Epidermal melanocyte (primary cell): ENCODE data around the gene DDR1.
"Not testable (repeated sequence)": the region's sequence is repeated elsewhere in the genome, so short reads cannot be mapped to it uniquely, and the experiment has no call there.

Source experiments
- DNase-seq: peaks from one replicate; pipeline ENCODE4 v3.0.0; 2011; ENCODE audit warnings: low spot score; ENCODE audit not compliant: insufficient read length

Gene DDR1

GRCh38 chr6:30894381-30894780, 10.1 kb downstream of the DDR1 start:
- DNase-seq = no peak

GRCh38 chr6:30894935-30895334, 10.6 kb downstream of the DDR1 start:
- no peak for DNase-seq

DNA sequence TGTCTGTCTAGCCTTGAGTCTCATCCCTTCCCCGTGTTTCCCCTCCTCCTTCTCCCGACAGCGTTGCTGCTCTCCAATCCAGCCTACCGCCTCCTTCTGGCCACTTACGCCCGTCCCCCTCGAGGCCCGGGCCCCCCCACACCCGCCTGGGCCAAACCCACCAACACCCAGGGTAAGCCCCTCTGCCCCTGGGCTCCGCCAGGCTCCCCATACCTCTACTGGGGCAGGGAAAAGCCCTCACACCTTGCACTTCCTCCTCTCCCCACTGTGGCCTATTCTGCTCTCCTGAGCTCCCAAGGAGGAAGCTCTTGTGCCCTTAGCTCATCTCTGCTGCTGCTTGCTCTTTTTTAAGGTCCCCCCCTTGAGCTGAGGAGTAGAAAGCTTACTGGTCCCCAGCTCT, 11.0 kb downstream of the DDR1 start:
- no peak for DNase-seq

GRCh38 chr6:30896541-30896940, 12.2 kb downstream of the DDR1 start:
- DNase-seq = no peak

GRCh38 chr6:30897882-30898281, 13.6 kb downstream of the DDR1 start:
- DNase-seq = no peak

DNA sequence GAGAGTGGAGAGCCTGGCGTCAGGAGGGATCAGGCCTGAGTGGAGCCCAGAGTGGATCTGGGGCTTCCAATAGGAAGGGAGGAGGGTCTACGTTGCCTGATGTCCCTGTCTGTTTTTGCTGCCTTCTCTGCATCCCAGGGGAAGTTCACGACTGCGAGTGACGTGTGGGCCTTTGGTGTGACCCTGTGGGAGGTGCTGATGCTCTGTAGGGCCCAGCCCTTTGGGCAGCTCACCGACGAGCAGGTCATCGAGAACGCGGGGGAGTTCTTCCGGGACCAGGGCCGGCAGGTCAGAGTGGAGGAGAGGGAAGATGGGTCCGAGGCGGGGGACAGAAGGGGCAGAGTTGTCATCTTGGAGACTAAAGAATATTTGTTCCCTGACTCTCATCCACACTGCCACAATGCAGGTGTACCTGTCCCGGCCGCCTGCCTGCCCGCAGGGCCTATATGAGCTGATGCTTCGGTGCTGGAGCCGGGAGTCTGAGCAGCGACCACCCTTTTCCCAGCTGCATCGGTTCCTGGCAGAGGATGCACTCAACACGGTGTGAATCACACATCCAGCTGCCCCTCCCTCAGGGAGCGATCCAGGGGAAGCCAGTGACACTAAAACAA, 14.5 kb downstream of the DDR1 start:
- no peak for DNase-seq

- DNase-seq = no peak
Observed at GRCh38 chr6:30900863-30901417, 16.6 kb downstream of the DDR1 start.

- DNase-seq = no peak
Observed at GRCh38 chr6:30901436-30901835, 17.1 kb downstream of the DDR1 start.

GRCh38 chr6:30902196-30902595, 17.9 kb downstream of the DDR1 start:
- not testable (repeated sequence) for DNase-seq

- no peak for DNase-seq
Observed at GRCh38 chr6:30902709-30903108, 18.4 kb downstream of the DDR1 start.

- no peak for DNase-seq
Observed at GRCh38 chr6:30903236-30903635, 18.9 kb downstream of the DDR1 start.

- not testable (repeated sequence) for DNase-seq
Observed at GRCh38 chr6:30907290-30907757, 23.0 kb downstream of the DDR1 start.

- peak; percentile 98 for DNase-seq
Observed at GRCh38 chr6:30907758-30908591, 23.7 kb downstream of the DDR1 start, which contains the start of gene GTF2H4. GTF2H4 (plus strand) TSS chr6:30908207.

DNA sequence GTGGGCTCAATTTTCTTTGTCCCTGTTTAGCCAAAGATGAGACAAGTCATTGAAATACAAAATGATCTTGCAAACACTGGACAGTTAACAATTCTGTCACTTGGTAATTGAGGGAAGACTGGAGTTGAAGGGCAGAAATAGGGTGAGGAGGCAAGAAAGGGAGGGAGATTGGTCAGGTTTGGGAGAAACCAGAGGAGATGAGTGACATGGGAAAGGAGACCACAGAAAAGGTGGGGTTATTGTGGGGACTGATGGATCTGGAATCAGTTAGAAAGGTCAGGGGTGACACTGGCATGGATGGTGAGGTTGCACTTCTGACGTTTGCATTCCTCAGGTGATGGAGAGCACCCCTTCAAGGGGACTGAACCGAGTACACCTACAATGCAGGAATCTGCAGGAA, 24.4 kb downstream of the DDR1 start:
- no peak for DNase-seq

- DNase-seq = not testable (repeated sequence)
Observed at GRCh38 chr6:30910473-30910872, 26.2 kb downstream of the DDR1 start.

DNA sequence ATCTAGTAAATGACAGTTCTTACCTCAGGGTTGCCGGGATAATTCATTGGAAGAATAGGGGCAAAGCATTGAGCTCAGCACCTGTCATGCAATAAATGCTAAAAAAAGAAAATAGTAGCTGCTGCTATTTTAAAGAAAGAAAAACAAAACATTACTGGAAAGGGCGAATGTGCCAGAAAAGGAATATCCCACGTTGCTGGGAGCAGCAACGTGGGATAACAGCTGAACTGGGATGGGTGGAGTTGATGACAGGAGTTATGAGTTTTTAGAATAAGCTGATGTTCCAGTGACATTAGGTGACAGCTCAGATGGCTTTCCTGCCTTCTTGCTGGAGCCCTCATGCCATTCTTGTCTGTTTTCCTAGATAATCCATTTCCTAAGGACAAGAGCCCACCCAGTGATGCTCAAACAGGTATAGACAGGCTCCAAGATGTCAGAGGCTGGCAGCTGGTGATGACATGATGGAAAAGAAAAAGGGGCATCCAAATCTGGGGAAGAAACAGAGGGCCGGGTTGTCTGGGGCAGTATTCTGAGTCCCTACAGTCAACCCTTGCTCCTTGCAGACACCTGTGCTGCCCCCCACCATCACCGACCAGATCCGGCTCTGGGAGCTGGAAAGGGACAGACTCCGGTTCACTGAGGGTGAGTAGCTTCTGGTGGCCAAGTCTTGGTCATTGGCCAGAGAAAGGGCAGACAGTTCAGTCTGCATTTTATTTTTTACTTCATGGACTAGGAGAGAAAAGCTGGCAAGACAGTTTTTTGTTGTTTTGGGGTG, 28.6 kb downstream of the DDR1 start:
- DNase-seq = no peak

DNA sequence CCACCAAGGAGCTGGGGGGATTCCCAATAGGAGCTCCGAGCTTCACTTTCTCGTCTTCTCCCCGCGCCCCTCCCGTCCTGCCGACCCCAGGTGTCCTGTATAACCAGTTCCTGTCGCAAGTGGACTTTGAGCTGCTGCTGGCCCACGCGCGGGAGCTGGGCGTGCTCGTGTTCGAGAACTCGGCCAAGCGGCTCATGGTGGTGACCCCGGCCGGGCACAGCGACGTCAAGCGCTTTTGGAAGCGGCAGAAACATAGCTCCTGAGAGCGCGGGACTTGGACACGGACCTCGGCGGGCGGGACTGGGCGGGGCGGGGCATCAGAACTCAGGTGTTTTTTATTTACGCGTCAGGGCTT, 29.4 kb downstream of the DDR1 start:
- no peak for DNase-seq

GRCh38 chr6:30914076-30914853, 29.9 kb downstream of the DDR1 start, which contains the start of gene VARS2:
VARS2 (plus strand) TSS chr6:30914238; CDS start chr6:30914837, 599 bp downstream.
- DNase-seq = peak; percentile 98

GRCh38 chr6:30914854-30915590, 30.7 kb downstream of the DDR1 start:
- DNase-seq = no peak

- peak; percentile 91 for DNase-seq
Observed at GRCh38 chr6:30915591-30915946, 31.2 kb downstream of the DDR1 start.
